Dendritic cell treated with granulocyte-macrophage colony-stimulating factor and Interleukin-4, amounts not matched to agents 40 ng/mL and 50 ng/mL, for 4 days (primary cell): ENCODE measurements around the gene ZNF763.
"Not testable (repeated sequence)": the region's sequence is repeated elsewhere in the genome, so short reads cannot be mapped to it uniquely, and the experiment has no call there.

Experiments
- H3K27ac Mint-ChIP-seq: one replicate; pipeline ENCODE4 v1.8.0; 2022; ENCODE audit warnings: mild to moderate bottlenecking, mixed read lengths
- H3K27me3 Mint-ChIP-seq: one replicate; pipeline ENCODE4 v1.8.0; 2022; ENCODE audit warnings: mild to moderate bottlenecking, mixed read lengths
- H3K36me3 Mint-ChIP-seq: one replicate; pipeline ENCODE4 v1.8.0; 2022; ENCODE audit warnings: low read depth, mixed read lengths
- H3K4me1 Mint-ChIP-seq: one replicate; pipeline ENCODE4 v1.8.0; 2022; ENCODE audit warnings: low read depth, mixed read lengths
- H3K4me3 Mint-ChIP-seq: one replicate; pipeline ENCODE4 v1.8.0; 2022; ENCODE audit warnings: mild to moderate bottlenecking, moderate library complexity, mixed read lengths
- H3K9me3 Mint-ChIP-seq: one replicate; pipeline ENCODE4 v1.8.0; 2022; ENCODE audit warnings: mixed read lengths
- intact Hi-C: fragments of 100-400 bp; cut with micrococcal nuclease; formaldehyde crosslinking; loops from one replicate; pipeline ENCODE4 v1.15.0; 2022

ZNF763 gene

GRCh38 chr19:11987405-11988281 lies 22.8 kb downstream of the ZNF763 start:
- H3K9me3 Mint-ChIP-seq = peaks cover 4% of the 10 kb centered on the region
- intact Hi-C loops = loop anchor here (1.0 to 5.0 kb wide), 5 partner anchors 22 to 190 kb away; partner anchors contain the start of genes ZNF20, ZNF491 and ZNF763
- H3K27me3 Mint-ChIP-seq = peaks cover 2% of the 10 kb centered on the region
- peaks cover 25% of the 10 kb centered on the region for H3K4me1 Mint-ChIP-seq
- peak overlapping the region; percentile 98 for H3K4me3 Mint-ChIP-seq
- peak overlapping the region; percentile 97 for H3K27ac Mint-ChIP-seq
- H3K36me3 Mint-ChIP-seq = peaks cover 34% of the 10 kb centered on the region

- H3K27ac Mint-ChIP-seq = peak overlapping the region; percentile 97
- peaks cover 25% of the 10 kb centered on the region for H3K4me1 Mint-ChIP-seq
- peaks cover 47% of the 10 kb centered on the region for H3K36me3 Mint-ChIP-seq
Observed at GRCh38 chr19:11989112-11989456, 24.2 kb downstream of the ZNF763 start.

GRCh38 chr19:11991921-11992320 lies 27.1 kb downstream of the ZNF763 start:
- H3K9me3 Mint-ChIP-seq, H3K27ac Mint-ChIP-seq, H3K27me3 Mint-ChIP-seq, intact Hi-C loops, H3K4me3 Mint-ChIP-seq: not testable (repeated sequence)
- Mint-ChIP-seq H3K36me3 (peaks cover 70% of the 10 kb centered on the region), H3K4me1 (peaks cover 25% of the 10 kb centered on the region)

More at GRCh38 chr19:11989112-11989456, 24.2 kb downstream of the ZNF763 start:
- H3K9me3 Mint-ChIP-seq = no peaks in the 10 kb centered on the region
- intact Hi-C loops = loop anchor here (2.0 to 5.0 kb wide), 3 partner anchors 107 to 192 kb away; partner anchors contain the start of genes ZNF20 and ZNF491
- peaks cover 2% of the 10 kb centered on the region for H3K27me3 Mint-ChIP-seq
- no peak overlapping the region for H3K4me3 Mint-ChIP-seq

- intact Hi-C loops = no loop called here
- H3K36me3 Mint-ChIP-seq = peaks cover 77% of the 10 kb centered on the region
- no peaks in the 10 kb centered on the region for H3K27me3 Mint-ChIP-seq
- H3K4me3 Mint-ChIP-seq = no peak overlapping the region
- H3K9me3 Mint-ChIP-seq = peaks cover 29% of the 10 kb centered on the region
- no peak overlapping the region for H3K27ac Mint-ChIP-seq
- peaks cover 13% of the 10 kb centered on the region for H3K4me1 Mint-ChIP-seq
Observed at GRCh38 chr19:11995174-11995573, 30.3 kb downstream of the ZNF763 start.

- Mint-ChIP-seq H3K27me3 (no peaks in the 10 kb centered on the region), H3K36me3 (peaks cover 78% of the 10 kb centered on the region), H3K9me3 (peaks cover 36% of the 10 kb centered on the region), H3K4me3 (no peak overlapping the region), H3K27ac (no peak overlapping the region), H3K4me1 (no peaks in the 10 kb centered on the region)
- intact Hi-C loops = no loop called here
Observed at GRCh38 chr19:12000152-12000981, 35.5 kb downstream of the ZNF763 start.

- Mint-ChIP-seq H3K4me3 (no peak overlapping the region), H3K9me3 (peaks cover 82% of the 10 kb centered on the region), H3K27me3 (no peaks in the 10 kb centered on the region), H3K36me3 (peaks cover 90% of the 10 kb centered on the region), H3K4me1 (no peaks in the 10 kb centered on the region), H3K27ac (no peak overlapping the region)
- intact Hi-C loops = no loop called here
Observed at GRCh38 chr19:12015015-12015752, 50.3 kb downstream of the ZNF763 start.

GRCh38 chr19:12015753-12016116 lies 50.9 kb downstream of the ZNF763 start:
- H3K36me3 Mint-ChIP-seq = peaks cover 89% of the 10 kb centered on the region
- H3K4me3 Mint-ChIP-seq = no peak overlapping the region
- H3K9me3 Mint-ChIP-seq = peaks cover 82% of the 10 kb centered on the region

More at GRCh38 chr19:12015753-12016116, 50.9 kb downstream of the ZNF763 start:
- intact Hi-C loops = no loop called here
- Mint-ChIP-seq H3K4me1 (no peaks in the 10 kb centered on the region), H3K27ac (no peak overlapping the region), H3K27me3 (no peaks in the 10 kb centered on the region)
